DMS 273 treated with DMSO at 0.1 percent for 48 hours (cell line): ENCODE data around the gene NFIL3.

ENCODE experiments used
- DNase-seq: peaks from one replicate; lab custom pipeline; 2025; lab: John Stamatoyannopoulos, UW

Gene NFIL3

DNA sequence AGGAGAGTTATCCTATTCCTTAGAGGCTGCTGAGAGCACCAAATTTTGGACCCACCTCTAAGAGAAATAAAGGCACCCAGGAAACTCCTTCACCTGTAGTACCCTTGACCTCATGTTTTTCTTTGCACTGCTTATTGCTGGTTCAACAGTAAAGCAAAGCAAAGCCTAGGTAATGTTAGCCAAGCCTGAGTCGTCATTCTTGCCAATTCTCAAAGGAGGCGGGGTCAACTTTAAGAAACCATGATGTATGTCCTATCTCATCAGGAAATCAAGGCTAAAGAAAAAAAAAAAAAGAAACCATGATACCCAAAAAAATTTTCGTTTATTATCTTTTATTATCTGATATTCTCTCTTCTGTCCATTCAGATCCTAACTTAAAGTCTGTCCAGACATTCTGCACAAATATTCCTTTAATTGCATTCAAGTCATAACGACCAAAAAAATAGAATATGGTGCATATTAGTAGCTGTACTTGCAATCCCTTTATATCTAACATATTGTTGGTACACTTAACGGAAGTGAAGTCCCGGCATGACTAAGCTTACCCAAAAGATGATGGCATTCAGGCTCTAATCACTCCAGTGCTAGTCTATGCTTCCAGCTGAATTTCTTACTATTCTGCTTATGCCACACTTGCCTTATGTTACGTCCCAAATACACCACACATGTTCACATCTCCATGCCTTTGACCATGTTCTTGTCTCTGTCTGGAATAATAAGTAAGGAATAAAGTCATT, 63.7 kb downstream of the NFIL3 start:
- no peak for DNase-seq

DNA sequence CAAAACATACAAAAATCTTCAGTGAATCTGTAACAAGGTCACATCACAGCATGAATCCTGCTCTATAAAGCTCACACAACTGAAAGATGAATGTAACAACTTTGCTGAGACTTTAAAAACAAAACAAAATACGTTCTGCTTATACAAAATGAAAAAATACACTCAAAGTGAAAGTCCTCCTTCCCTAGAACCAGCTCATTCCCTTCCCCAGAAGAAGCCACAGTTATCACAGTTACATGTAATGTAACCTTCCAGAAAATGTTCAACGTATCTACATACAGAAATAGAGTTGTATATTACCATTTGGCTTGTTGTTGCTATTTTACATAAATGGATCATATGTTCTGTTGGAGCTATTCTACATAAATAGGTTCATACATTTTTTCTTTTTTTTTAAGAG, 64.5 kb downstream of the NFIL3 start:
- no peak for DNase-seq
